H54 (cell line): ENCODE measurements around the gene KRT85.

Experiments used
- DNase-seq: peaks from one replicate; pipeline ENCODE4 v3.0.0; 2011; ENCODE audit warnings: low spot score, mixed read lengths; ENCODE audit not compliant: insufficient read length
- FAIRE-seq: peaks from 3 replicates; lab custom pipeline; 2011; peaks lifted over from hg19 to GRCh38; lab: Jason Lieb, UNC
- POLR2A ChIP-seq: IDR thresholded peaks from 2 replicates; pipeline ENCODE4 v1.6.1; 2011; ENCODE audit warnings: low read depth, mild to moderate bottlenecking, low read length

Gene KRT85

DNA sequence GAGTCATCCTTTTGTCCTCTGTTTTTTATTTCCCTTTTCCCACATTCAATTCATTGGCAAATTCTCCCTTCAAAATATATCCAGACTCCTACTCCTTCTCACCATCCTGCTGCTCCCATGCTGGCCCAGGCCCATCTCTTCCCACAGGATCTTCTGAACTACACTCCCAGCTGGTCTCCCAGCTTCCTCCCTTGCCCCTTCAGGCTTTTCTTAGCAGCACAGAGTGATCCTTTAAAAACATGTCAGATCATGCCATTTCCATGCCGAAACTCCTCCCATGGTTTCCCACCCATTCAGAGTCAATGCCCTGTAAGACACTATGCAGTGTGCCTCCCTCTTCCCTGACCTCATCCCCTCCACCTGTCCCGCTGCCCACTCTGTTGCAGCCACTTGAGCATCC is 20.6 kb upstream of the KRT85 start:
- DNase-seq, result no peak
- no peak for FAIRE-seq
- TF ChIP-seq POLR2A, result no peak

DNA sequence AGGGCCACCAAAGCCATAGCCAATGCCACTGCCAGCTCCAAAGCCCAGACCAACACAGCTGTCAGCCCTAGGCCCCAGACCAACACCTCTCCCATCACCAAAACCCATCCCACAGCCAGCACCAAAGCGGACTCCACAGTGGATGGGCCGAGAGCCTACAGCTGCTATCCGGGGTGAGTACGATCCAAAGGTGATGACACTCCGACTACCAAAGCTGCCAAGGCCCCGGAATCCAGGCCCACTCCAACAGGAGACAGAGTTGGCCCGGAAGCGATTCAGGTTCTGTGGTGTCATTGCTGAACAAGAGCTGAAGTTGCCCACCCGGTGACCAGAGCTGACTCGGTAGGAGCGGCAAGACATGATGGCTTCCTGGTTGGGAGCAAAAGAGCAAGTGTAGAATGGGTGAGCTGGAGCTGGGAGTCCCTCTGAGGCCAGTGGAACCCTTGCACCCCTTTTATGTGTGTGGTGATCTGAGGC is 18.0 kb upstream of the KRT85 start, which contains the start of gene KRT84:
TSS of gene KRT84 (minus strand) at position 427 of the 477 bp plus-strand sequence. CDS start at position 360, 67 bp downstream.
- TF ChIP-seq POLR2A, result no peak
- FAIRE-seq (no peak), DNase-seq (no peak)

DNA sequence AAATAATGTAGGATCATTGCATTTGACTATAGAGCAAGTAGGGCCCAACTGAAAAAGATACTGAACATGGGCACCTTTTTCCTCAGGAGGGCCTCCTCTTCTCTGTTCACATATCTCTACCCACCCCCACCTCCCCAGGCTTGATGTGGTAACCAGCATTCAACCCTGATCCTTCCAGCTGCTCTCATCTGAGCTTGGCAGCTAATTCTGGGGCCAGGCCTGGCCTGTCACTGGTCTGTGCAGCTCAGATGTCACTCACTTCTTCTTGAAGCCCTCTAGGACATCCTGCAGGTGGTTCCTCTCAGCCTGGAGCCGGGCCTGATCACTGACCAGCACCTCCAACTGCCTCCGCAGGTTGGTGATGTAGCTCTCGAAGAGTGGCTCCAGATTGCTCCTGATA is 16.1 kb upstream of the KRT85 start:
- no peak for FAIRE-seq
- TF ChIP-seq POLR2A, result no peak

GRCh38 chr12:52382854-52383253 is 15.6 kb upstream of the KRT85 start:
- TF ChIP-seq POLR2A, result no peak
- DNase-seq (no peak), FAIRE-seq (no peak)

More for the DNA sequence above, 16.1 kb upstream of the KRT85 start:
- DNase-seq, result no peak

DNA sequence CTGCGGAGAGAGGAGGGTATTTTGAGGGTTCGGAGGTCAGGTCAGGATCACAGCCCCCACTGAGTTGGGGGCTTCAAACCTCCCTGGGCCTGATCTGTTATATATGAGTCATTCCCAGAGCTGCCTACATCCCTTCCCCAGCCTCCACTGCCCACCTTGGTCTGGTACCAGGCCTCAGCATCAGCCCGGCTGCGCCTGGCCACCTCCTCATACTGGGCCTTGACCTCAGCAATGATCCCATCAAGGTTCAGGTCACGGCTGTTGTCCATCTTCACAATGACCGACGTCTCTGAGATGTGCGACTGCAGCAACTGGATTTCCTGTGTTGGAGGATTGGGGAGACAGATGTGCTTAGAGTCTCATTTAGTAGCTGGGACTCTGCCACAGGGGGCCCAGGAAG is 13.9 kb upstream of the KRT85 start:
- TF ChIP-seq POLR2A, result no peak
- DNase-seq (no peak), FAIRE-seq (no peak)

DNA sequence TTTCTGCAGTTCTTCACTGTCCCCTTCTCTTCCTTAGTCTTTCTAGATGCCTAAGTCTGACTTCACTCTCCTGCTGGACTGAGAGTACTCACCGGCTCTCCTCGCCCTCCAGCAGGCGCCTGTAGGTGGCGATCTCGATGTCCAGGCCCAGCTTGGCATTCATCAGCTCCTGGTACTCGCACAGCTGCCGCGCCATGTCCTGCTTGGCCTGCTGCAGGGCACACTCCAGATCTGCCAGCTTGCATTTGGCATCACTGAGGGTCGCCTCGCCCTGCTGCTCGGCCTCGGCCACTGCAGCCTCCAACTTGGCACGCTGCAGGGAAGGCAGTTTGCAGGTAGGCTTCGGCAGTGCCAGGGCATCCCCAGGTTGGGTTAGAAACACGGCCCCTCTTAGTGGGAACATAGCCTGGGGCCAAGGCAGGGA is 13.0 kb upstream of the KRT85 start:
- TF ChIP-seq POLR2A, result no peak
- FAIRE-seq (no peak), DNase-seq (no peak)

DNA sequence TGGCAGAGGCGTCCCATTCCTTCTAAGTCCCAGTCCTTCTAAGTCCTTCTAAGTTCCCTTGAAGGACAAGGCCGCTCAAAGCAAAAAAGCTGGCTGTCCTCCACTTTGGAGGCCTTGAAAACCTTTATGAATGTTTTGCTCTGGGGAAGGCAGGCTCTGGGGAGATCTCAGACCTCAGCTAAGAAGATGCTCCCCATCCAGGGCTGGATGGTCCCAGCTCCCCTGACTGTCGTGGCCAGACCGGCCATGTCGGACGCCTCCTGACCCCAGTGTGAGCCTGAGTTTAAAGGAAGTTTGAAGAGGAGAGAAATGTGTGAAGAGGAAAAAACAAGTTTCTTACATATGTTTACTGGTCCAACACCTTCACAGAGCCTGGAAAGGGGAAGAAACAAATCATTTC is 12.3 kb upstream of the KRT85 start:
- DNase-seq, result no peak
- FAIRE-seq, result no peak

DNA sequence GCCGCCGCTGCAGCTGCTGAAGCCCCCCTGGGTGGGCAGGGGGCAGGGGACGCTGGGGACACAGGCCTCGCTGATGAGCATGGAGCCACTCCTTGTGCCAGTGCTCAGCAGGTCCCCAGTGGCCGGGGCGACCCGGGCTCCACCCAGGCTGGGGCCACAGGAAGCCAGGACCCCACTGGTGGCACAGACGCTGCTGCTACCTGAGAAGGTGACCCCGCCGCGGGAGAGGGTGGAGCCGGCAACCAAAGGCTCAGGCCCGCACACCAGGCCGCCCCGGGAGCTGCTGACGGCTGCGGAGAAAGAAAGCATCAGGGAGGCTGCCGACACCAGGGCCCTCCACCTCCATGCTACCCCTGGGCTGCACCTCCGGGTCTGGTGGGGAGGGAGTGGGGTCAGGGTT is 10.8 kb upstream of the KRT85 start:
- DNase-seq (no peak), FAIRE-seq (no peak)
- TF ChIP-seq POLR2A, result no peak

More for the DNA sequence above, 12.3 kb upstream of the KRT85 start:
- TF ChIP-seq POLR2A, result no peak

- DNase-seq, result no peak
- FAIRE-seq, result no peak
- TF ChIP-seq POLR2A, result no peak
Observed at GRCh38 chr12:52377266-52377665, 10.0 kb upstream of the KRT85 start.

- no peak for TF ChIP-seq POLR2A
- FAIRE-seq (peak; percentile 75), DNase-seq (peak; percentile 90)
Observed at GRCh38 chr12:52372216-52373154, 5.2 kb upstream of the KRT85 start.

DNA sequence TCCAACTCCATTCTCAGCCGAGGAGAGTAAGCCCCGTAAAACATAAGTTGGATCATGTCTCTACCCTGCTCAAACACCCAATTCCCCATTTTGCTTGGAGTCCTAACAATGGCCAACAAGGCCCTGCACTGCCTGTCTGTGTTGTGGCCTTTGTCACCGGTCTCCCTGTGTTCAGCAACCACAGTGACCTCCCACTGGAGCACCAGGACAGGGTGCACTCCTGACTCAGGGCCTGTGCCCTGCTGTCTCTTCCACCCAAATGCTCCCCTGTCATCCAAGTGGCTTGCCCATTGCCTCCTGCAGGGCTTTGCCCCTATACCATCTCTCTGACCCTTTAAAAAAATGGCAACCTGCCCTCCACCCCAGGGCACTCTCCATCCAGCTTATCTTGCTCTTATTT is 4.4 kb upstream of the KRT85 start:
- no peak for TF ChIP-seq POLR2A

DNA sequence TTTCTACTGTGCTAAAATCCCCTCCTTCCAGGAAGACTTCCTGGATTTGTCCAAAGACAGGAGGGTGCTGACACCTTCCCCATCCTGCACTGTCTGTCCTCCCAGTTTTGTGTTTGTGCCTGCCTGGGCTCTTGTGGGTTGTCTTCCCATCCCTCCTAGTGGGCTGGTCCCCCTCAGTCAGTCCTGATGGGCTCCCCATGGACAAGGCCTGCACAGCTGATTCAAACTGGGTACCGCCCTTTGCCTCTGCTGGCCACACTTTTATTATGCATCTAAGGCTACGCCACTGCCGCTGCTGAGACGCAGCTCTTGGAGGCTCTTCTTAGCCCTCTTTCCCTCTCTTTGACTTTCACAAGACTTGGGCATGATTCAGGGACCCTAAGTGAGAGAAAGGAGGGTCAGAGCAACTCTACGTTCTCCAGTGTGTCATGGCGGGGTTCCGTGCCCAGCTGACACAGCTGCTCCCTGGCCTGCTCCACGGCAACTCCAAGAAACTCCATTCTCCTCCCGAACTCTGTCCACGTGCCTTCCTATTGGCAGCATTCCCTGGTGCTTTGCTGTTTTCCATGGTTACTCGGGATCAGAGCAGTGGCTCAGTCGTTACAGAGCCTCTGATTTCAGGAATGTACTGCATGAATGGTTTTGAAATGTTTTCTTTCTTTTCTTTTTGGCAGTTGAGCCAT is 3.8 kb upstream of the KRT85 start:
- DNase-seq (no peak), FAIRE-seq (no peak)
- no peak for TF ChIP-seq POLR2A

More for the DNA sequence above, 4.4 kb upstream of the KRT85 start:
- no peak for DNase-seq
- no peak for FAIRE-seq

DNA sequence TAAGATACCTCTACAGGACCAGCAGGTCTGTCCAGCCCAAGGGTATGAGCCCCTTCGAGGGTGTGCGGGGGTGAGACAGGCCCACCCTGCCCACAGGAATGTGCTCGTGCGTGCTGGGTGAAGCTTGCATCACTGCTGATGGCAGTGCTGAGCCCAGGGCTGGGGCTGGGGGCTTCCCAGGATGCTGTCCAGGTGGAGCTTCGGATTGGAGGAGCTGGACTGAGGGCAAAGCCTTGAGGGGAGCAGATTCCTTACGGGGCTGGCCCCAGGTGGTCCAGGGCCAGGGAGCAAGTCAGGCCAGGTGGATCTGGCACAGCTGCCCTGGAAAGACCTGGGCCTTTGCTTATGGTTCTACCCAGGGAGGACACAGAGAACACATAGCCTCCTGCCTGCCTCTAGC is 2.5 kb upstream of the KRT85 start:
- DNase-seq (no peak), FAIRE-seq (no peak)
- no peak for TF ChIP-seq POLR2A

- FAIRE-seq, result no peak
- no peak for TF ChIP-seq POLR2A
Observed at GRCh38 chr12:52369211-52369610, 1.9 kb upstream of the KRT85 start.

More at GRCh38 chr12:52369211-52369610, 1.9 kb upstream of the KRT85 start:
- DNase-seq, result no peak
